Left cardiac atrium (tissue), 4 donors: Measurements from ENCODE around the gene LDLR. TPM values are rescaled to one million over a fixed set of nuclear protein-coding genes. Genes with fewer than 3 reads are reported as not detected.
"Not testable (repeated sequence)": the region's sequence is repeated elsewhere in the genome, so short reads cannot be mapped to it uniquely, and the experiment has no call there.

ENCODE experiments used
- ATAC-seq, 2 donors: fragments of 200-7000 bp; cut with Tn5 transposase; one replicate each; pipeline ENCODE4 v1.9.1; 2020; ENCODE audit warnings: mild to moderate bottlenecking in 2 of 2, moderate library complexity in 2 of 2
- DNase-seq: peaks from one replicate; pipeline ENCODE4 v3.0.0-alpha.2; 2020
- intact Hi-C, 2 donors: fragments of 100-400 bp; cut with DNase I; formaldehyde crosslinking; loops; one replicate each; pipeline versions ENCODE4 v1.14.1 to v1.15.1; 2022 to 2023
- microRNA-seq, 2 donors: library from miRNA; unstranded; fragments of <30 nt; microRNA quantifications; one replicate each; pipeline ENCODE4 v1.2.0, GENCODE V29; 2020
- total RNA-seq, 2 donors: library from RNA; stranded (reverse); fragmentation: NEBNext Ultra II Directional; extraction: Animal tissue kit (Norgen Biotek cat#: 25700); gene quantifications; one replicate each; pipeline ENCODE4 v1.2.1, GENCODE V29; 2021
- donor health status: DM: no; HTN: yes; CAD: no.
- donor health status: DM: no; HTN: yes; CAD: no; lungs with severe emphysema.
- donor health status: DM: yes; HTN: yes; CAD: no.
- donor health status: Dilated cardiomyopathy.

Gene LDLR
- total RNA-seq, 2 donors from 2014 or later: 24.4 to 80.0 TPM

DNA sequence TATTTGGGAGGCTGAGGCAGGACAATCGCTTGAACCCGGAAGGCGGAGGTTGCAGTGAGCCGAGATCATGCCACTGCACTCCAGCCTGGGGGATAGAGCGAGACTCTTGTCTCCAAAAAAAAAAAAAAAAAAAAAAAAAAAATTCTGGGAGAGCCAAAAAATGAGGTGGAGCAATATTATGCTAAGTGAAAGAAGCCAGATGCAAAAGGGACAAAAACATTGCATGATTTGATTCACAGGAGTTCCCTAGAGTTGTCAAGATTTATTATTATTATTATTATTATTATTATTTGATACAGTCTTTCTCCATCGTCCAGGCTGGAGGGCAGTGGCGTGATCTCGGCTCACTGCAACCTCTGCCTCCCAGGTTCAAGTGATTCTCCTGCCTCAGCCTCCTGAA lies 91.7 kb downstream of the LDLR start:
- ATAC-seq, intact Hi-C loops, DNase-seq: not testable (repeated sequence)

GRCh38 chr19:11181488-11181887 lies 92.2 kb downstream of the LDLR start:
- intact Hi-C loops: no loop called here
- no peak for DNase-seq
- ATAC-seq: no peak

Small RNAs within 50 kb of the gene (microRNA-seq; reads per million reads assigned to microRNA genes)
- gene MIR6886: 0 to 0.27 reads per million in 2 donors

Other genes starting within 250 kb of the LDLR start
- gene C19orf38, start 241.0 kb upstream of the LDLR start, total RNA-seq: 1 to 10 TPM; 1.1 to 1.2 TPM
- 10 to 100 TPM; 31.9 to 32.4 TPM for gene CARM1, start 217.9 kb upstream of the LDLR start, total RNA-seq
- gene YIPF2, start 160.8 kb upstream of the LDLR start, total RNA-seq: 10 to 100 TPM; 26.5 to 31.8 TPM
- gene TIMM29, start 160.7 kb upstream of the LDLR start, total RNA-seq: 10 to 100 TPM; 12.7 to 15.1 TPM
- gene SMARCA4, start 128.4 kb upstream of the LDLR start, total RNA-seq: 10 to 100 TPM; 43.5 to 53.6 TPM
- gene SPC24, start 66.3 kb downstream of the LDLR start, total RNA-seq: 1 to 10 TPM; 3.4 to 3.9 TPM
- gene KANK2, start 108.1 kb downstream of the LDLR start, total RNA-seq: 100 to 1,000 TPM; 238 to 255 TPM
- 10 to 100 TPM in 1 of 2 donors, 1 to 10 TPM in 1; 4.0 to 20.3 TPM for gene ANGPTL8, start 150.2 kb downstream of the LDLR start, total RNA-seq
- 10 to 100 TPM; 37.5 to 61.1 TPM for gene DOCK6, start 173.1 kb downstream of the LDLR start, total RNA-seq
- gene TSPAN16, start 206.7 kb downstream of the LDLR start, total RNA-seq: not detected